ENCODE data around the gene ANP32E. TPM values are rescaled to one million over a fixed set of nuclear protein-coding genes. Genes with fewer than 3 reads are reported as not detected.

The ANP32E gene
- total and polyA plus RNA-seq, 4 donors = 8.8 to 41.5 (median 25.6) TPM

GRCh38 chr1:150256554-150257341, 20.8 kb upstream of the ANP32E start:
- Histone ChIP-seq H3K27me3 (ENCODE audit: control insufficient read depth in 4 of 4, insufficient read depth in 4 of 4, low read length in 3 of 4) (no peaks in the 10 kb centered on the region), H3K4me3 (ENCODE audit: low read depth in 1 of 3, low read length in 3 of 3) (peak overlapping the region in 1 of 3 donors; percentile 31), H3K9ac (ENCODE audit: low read depth in 1 of 2, low read length in 2 of 2) (no peak overlapping the region), H3K9me3 (ENCODE audit: control insufficient read depth in 4 of 4, low read length in 3 of 4) (no peaks in the 10 kb centered on the region), H3K36me3 (ENCODE audit: control insufficient read depth in 4 of 4, insufficient read depth in 3 of 4, low read depth in 1 of 4, low read length in 3 of 4) (no peaks in the 10 kb centered on the region), H3K4me1 (ENCODE audit: control insufficient read depth in 4 of 4, insufficient read depth in 4 of 4, low read length in 3 of 4) (peaks cover 13 to 60% (median 57%) of the 10 kb centered on the region in 4 donors), H3K27ac (ENCODE audit: low read depth in 1 of 2, low read length in 2 of 2) (no peak overlapping the region)
- peak; percentile 62 for TF ChIP-seq REST (IDR thresholded peaks at IDR 0.05)
- no peak for TF ChIP-seq JUND (IDR thresholded peaks at IDR 0.05)
- no peak for TF ChIP-seq HNF4G (IDR thresholded peaks at IDR 0.05)
- TF ChIP-seq SP1 (IDR thresholded peaks at IDR 0.05) = peak; percentile 72
- TF ChIP-seq HNF4A (conservative IDR thresholded peaks at IDR 0.05) = peak; percentile 24 to 45
- TF ChIP-seq RAD21 (IDR thresholded peaks at IDR 0.05) = peak in 1 of 2 donors; percentile 36
- TF ChIP-seq RXRA (IDR thresholded peaks at IDR 0.05) = peak; percentile 58 to 77
- WGBS = 19% methylated on average over 14 of the region's 14 CpGs
- DNase-seq (ENCODE audit: low spot score) = peak; percentile 52

- no peaks in the 10 kb centered on the region for H3K9me3 ChIP-seq (ENCODE audit: control insufficient read depth in 4 of 4, low read length in 3 of 4)
- TF ChIP-seq SP1 (IDR thresholded peaks at IDR 0.05) (no peak), NR2F2 (IDR thresholded peaks at IDR 0.05) (peak; percentile 5)
- peak overlapping the region in 1 of 2 donors; percentile 91 for H3K9ac ChIP-seq (ENCODE audit: low read depth in 1 of 2, low read length in 2 of 2)
- no peaks in the 10 kb centered on the region for H3K27me3 ChIP-seq (ENCODE audit: control insufficient read depth in 4 of 4, insufficient read depth in 4 of 4, low read length in 3 of 4)
- H3K4me3 ChIP-seq (ENCODE audit: low read depth in 1 of 3, low read length in 3 of 3) = no peak overlapping the region
- no peak for DNase-seq (ENCODE audit: low spot score)
- H3K4me1 ChIP-seq (ENCODE audit: control insufficient read depth in 4 of 4, insufficient read depth in 4 of 4, low read length in 3 of 4) = peaks cover 12 to 56% (median 53%) of the 10 kb centered on the region in 4 donors
- H3K36me3 ChIP-seq (ENCODE audit: control insufficient read depth in 4 of 4, insufficient read depth in 3 of 4, low read depth in 1 of 4, low read length in 3 of 4) = no peaks in the 10 kb centered on the region
- H3K27ac ChIP-seq (ENCODE audit: low read depth in 1 of 2, low read length in 2 of 2) = no peak overlapping the region
- WGBS = 2% methylated on average over 1 of the region's 1 CpG
Measured at GRCh38 chr1:150256198-150256553, 20.3 kb upstream of the ANP32E start.

- Histone ChIP-seq H3K27me3 (ENCODE audit: control insufficient read depth in 4 of 4, insufficient read depth in 4 of 4, low read length in 3 of 4) (no peaks in the 10 kb centered on the region), H3K9me3 (ENCODE audit: control insufficient read depth in 4 of 4, low read length in 3 of 4) (no peaks in the 10 kb centered on the region), H3K4me1 (ENCODE audit: control insufficient read depth in 4 of 4, insufficient read depth in 4 of 4, low read length in 3 of 4) (no peaks in the 10 kb centered on the region), H3K4me3 (ENCODE audit: low read depth in 1 of 3, low read length in 3 of 3) (no peak overlapping the region), H3K27ac (ENCODE audit: low read depth in 1 of 2, low read length in 2 of 2) (no peak overlapping the region), H3K9ac (ENCODE audit: low read depth in 1 of 2, low read length in 2 of 2) (no peak overlapping the region), H3K36me3 (ENCODE audit: control insufficient read depth in 4 of 4, insufficient read depth in 3 of 4, low read depth in 1 of 4, low read length in 3 of 4) (no peaks in the 10 kb centered on the region)
- DNase-seq (ENCODE audit: low spot score) = no peak
- TF ChIP-seq RAD21 (IDR thresholded peaks at IDR 0.05) (no peak), JUND (IDR thresholded peaks at IDR 0.05) (no peak), ZBTB33 (IDR thresholded peaks at IDR 0.05) (no peak)
- 87% methylated on average over 2 of the region's 2 CpGs for WGBS
Measured at GRCh38 chr1:150249936-150250335, 14.0 kb upstream of the ANP32E start.

All from liver (tissue), 9 donors.